ENCODE data around the gene CDADC1. TPM values are rescaled to one million over a fixed set of nuclear protein-coding genes. Genes with fewer than 3 reads are reported as not detected.

The CDADC1 gene
- total RNA-seq (2022; extraction: Qiagen RNA extraction; ENCODE audit: low read depth) = 7.9 to 8.8 TPM (median 8.1 TPM) in 5 replicates

DNA sequence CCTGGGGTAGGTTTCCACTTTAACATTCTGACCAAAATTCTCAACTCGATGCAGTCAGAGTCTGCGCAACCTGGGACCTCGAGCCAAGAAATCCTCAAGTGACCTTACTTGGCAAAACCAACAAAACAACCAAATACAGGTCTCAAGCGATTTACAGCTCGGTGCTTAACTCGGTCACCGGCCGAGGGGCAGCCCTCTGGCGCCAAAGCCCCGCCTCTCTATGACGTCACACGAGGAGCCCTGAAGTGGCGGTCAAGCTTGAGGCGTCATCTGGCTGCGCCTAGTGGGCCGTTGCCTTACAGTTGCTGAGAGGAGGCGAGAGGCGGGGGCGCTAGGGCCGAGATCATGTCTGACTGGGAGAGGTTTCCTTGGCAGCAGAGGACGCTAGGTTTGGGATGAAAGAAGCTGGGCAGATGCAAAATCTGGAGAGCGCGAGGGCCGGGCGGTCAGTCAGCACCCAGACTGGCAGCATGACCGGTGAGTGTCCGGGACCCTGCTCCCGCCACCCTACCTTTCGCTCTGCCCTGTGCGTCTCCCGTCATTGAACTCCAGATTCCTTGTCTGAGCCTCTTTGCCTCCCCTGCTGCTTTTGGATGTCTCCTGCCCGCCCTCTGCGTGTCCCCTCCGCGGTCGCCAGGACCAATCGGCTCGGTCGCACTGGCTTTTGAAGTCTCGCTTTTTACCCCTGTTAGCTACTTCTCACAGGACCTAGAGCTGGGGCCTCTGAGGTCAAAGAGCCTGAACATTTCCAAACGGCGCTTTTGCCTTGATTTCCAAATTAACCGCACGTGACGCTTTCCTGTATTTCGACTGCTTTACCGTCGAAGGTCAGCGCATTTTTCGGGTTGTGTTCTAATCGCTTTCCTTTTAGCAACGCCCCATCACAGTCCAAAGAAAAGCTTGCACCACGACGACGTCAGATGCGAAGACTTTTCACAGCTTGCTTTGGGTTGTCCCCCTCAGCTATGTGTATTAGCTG is at the start of gene CDADC1:
Gene CDADC1 (plus strand): TSS at position 283 of the 979 bp plus-strand sequence. CDS start 113 bp downstream, at position 396.

DNA sequence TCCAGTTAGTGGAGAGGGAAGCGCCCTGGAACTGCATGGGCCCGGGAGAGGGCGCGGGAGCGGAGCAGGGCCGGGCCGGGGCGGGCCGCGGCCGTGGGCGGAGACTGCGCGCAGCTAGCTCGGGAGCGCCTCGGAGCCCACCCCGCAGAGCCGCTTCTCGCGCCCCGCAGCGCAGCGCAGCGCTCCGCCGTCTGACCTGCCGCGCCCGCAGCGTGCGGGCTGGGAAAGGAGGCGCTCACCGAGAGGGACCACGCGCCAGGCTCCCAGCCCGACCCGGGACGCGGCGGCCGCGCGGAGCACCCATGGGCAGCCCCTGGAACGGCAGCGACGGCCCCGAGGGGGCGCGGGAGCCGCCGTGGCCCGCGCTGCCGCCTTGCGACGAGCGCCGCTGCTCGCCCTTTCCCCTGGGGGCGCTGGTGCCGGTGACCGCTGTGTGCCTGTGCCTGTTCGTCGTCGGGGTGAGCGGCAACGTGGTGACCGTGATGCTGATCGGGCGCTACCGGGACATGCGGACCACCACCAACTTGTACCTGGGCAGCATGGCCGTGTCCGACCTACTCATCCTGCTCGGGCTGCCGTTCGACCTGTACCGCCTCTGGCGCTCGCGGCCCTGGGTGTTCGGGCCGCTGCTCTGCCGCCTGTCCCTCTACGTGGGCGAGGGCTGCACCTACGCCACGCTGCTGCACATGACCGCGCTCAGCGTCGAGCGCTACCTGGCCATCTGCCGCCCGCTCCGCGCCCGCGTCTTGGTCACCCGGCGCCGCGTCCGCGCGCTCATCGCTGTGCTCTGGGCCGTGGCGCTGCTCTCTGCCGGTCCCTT is 27.5 kb upstream of the CDADC1 start, which contains the start of gene MLNR:
Gene MLNR (plus strand): TSS at position 303 of the 820 bp plus-strand sequence. CDS start 0 bp downstream, at position 303.

Other genes with a start within 250 kb of the CDADC1 start
- 0.41 to 0.57 TPM (median 0.45 TPM) in 5 replicates for gene MLNR, start 27.6 kb upstream of the CDADC1 start, total RNA-seq (2022; extraction: Qiagen RNA extraction; ENCODE audit: low read depth)
- gene CAB39L, start 196.1 kb downstream of the CDADC1 start, total RNA-seq (2022; extraction: Qiagen RNA extraction; ENCODE audit: low read depth) = 1.6 to 2.7 TPM (median 2.3 TPM) in 5 replicates
- gene SETDB2, start 196.3 kb downstream of the CDADC1 start, total RNA-seq (2022; extraction: Qiagen RNA extraction; ENCODE audit: low read depth) = 1.3 to 2.2 TPM (median 2.0 TPM) in 5 replicates
- 4.6 to 7.2 TPM (median 6.4 TPM) in 5 replicates for gene PHF11, start 248.0 kb downstream of the CDADC1 start, total RNA-seq (2022; extraction: Qiagen RNA extraction; ENCODE audit: low read depth)